Measurements from ENCODE around the gene GPR119. TPM values are rescaled to one million over a fixed set of nuclear protein-coding genes. Genes with fewer than 3 reads are reported as not detected.
A peak's percentile ranks its signal among the peaks of the same experiment; 100 is the strongest.

GPR119 gene
- total RNA-seq, 1 donor from 2014 or later: not detected

DNA sequence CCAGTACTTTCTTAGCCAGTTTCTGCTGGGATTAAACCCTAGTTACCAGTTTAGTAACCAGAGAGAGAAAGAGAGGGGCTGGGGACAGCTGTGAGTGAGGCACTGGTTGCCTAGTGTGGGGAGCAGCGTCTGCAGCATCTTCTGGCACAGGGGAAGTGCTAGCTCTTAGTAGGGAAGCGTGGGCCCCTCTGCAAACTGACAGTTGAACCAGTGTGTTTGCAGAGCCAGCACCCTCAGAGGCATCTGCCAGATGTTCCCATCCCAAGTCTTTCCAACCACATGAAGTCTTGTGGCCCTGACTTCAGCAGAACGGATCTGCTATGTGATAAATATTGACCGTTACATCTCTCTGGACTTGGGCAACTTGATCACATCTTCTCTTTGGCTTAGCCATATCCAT lies 31.3 kb upstream of the GPR119 start:
- Mint-ChIP-seq H3K4me3 (no peak overlapping the region), H3K36me3 (ENCODE audit: low read depth) (peaks cover 6% of the 10 kb centered on the region), H3K27me3 (ENCODE audit: low read depth) (no peaks in the 10 kb centered on the region), H3K9me3 (peaks cover 7% of the 10 kb centered on the region), H3K27ac (ENCODE audit: unreplicated experiment) (no peak overlapping the region), H3K4me1 (no peaks in the 10 kb centered on the region)
- DNase-seq (ENCODE audit: low read depth, low spot score): no peak
- TF ChIP-seq, protein P1, sequence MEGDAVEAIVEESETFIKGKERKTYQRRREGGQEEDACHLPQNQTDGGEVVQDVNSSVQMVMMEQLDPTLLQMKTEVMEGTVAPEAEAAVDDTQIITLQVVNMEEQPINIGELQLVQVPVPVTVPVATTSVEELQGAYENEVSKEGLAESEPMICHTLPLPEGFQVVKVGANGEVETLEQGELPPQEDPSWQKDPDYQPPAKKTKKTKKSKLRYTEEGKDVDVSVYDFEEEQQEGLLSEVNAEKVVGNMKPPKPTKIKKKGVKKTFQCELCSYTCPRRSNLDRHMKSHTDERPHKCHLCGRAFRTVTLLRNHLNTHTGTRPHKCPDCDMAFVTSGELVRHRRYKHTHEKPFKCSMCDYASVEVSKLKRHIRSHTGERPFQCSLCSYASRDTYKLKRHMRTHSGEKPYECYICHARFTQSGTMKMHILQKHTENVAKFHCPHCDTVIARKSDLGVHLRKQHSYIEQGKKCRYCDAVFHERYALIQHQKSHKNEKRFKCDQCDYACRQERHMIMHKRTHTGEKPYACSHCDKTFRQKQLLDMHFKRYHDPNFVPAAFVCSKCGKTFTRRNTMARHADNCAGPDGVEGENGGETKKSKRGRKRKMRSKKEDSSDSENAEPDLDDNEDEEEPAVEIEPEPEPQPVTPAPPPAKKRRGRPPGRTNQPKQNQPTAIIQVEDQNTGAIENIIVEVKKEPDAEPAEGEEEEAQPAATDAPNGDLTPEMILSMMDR (conservative IDR thresholded peaks at IDR 0.05): no peak

DNA sequence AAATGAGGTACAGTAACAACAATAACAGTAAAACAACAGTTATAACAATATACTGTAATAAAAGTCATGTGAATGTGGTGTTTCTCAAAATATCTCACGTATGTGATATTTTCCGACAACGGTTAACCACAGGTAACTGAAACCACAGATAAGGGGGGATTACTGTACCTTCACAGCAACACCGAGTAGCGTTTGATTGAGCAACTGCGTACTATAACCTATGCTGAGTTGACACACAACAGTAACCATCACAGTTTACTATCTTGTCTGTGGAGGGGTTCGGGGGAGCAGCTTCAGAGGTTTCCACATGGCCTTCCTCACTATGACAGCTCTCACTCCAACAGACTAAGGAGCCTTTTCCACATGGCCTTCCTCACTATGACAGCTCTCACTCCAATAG lies 29.7 kb upstream of the GPR119 start:
- no peak overlapping the region for H3K27ac Mint-ChIP-seq (ENCODE audit: unreplicated experiment)
- H3K4me1 Mint-ChIP-seq: no peaks in the 10 kb centered on the region
- H3K27me3 Mint-ChIP-seq (ENCODE audit: low read depth): no peaks in the 10 kb centered on the region
- H3K36me3 Mint-ChIP-seq (ENCODE audit: low read depth): peaks cover 11% of the 10 kb centered on the region
- no peak for DNase-seq (ENCODE audit: low read depth, low spot score)
- H3K4me3 Mint-ChIP-seq: no peak overlapping the region
- peaks cover 2% of the 10 kb centered on the region for H3K9me3 Mint-ChIP-seq
- TF ChIP-seq, protein P1 (conservative IDR thresholded peaks at IDR 0.05): no peak

DNA sequence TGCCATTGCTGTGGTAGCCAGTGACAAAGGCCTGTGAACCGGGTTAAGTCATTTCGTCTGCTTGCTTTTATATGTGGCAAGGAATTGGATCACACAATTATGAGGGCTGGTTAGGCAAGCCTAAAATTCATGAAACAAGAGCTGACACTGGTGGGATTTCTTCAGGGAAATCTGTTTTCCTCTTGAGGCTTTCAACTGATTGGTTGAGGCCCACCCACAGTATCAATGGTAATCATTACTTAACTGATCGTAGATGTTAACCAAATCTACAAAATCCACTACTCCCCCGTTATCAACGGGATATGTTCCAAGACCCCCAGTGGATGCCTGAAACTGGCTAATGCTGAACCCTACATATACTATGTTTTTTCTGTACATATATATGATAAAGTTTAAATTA lies 29.3 kb upstream of the GPR119 start:
- Mint-ChIP-seq H3K4me3 (no peak overlapping the region), H3K36me3 (ENCODE audit: low read depth) (peaks cover 11% of the 10 kb centered on the region), H3K27me3 (ENCODE audit: low read depth) (no peaks in the 10 kb centered on the region), H3K4me1 (no peaks in the 10 kb centered on the region), H3K9me3 (peaks cover 2% of the 10 kb centered on the region), H3K27ac (ENCODE audit: unreplicated experiment) (no peak overlapping the region)
- DNase-seq (ENCODE audit: low read depth, low spot score): no peak
- TF ChIP-seq, protein P1 (conservative IDR thresholded peaks at IDR 0.05): no peak

DNA sequence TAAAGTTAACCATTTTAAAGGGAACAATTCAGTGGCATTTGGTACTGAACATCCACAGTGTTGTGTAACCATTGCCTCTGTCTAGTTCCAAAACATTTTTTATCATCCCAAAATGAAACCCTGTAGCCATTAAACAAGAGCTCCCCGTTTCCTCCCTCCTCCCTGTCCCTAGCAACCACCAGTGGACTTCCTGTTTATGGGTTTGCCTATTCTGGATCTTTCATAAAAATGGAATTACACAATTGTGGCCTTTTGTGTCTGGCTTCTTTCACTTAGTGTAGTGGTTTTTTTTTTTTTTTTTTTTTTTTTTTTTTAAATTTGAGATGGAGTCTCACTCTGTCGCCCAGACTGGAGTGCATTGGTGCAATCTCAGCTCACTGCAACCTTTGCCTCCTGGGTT lies 27.9 kb upstream of the GPR119 start:
- peaks cover 2% of the 10 kb centered on the region for H3K9me3 Mint-ChIP-seq
- H3K27ac Mint-ChIP-seq (ENCODE audit: unreplicated experiment): no peak overlapping the region
- H3K27me3 Mint-ChIP-seq (ENCODE audit: low read depth): no peaks in the 10 kb centered on the region
- no peak for DNase-seq (ENCODE audit: low read depth, low spot score)
- peaks cover 11% of the 10 kb centered on the region for H3K36me3 Mint-ChIP-seq (ENCODE audit: low read depth)
- H3K4me1 Mint-ChIP-seq: no peaks in the 10 kb centered on the region
- H3K4me3 Mint-ChIP-seq: no peak overlapping the region
- TF ChIP-seq, protein P1 (conservative IDR thresholded peaks at IDR 0.05): no peak

DNA sequence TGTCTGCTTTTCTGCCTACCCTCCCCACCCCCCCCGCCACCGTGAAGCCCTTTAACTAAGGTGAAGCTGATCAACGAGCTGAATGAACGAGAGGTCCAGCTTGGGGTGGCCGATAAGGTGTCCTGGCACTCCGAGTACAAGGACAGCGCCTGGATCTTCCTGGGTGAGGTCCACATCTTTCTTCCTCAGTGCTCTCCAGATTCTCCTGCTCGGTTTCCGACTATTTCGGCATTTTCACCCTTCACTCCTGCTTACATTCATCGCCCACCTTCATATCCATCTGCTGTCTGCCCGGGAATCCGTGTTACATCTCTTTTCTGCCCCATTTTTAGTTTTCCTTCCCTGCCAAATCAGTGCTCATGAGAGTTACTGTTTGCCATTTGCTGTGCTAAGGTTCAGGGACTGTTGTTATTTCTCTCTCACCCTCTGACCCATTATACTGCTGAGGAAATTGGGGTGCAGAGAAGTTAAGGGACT lies 16.8 kb upstream of the GPR119 start:
- Mint-ChIP-seq H3K27ac (ENCODE audit: unreplicated experiment) (peak overlapping the region; percentile 96), H3K36me3 (ENCODE audit: low read depth) (no peaks in the 10 kb centered on the region), H3K4me1 (peaks cover 11% of the 10 kb centered on the region), H3K27me3 (ENCODE audit: low read depth) (peaks cover 16% of the 10 kb centered on the region), H3K9me3 (no peaks in the 10 kb centered on the region), H3K4me3 (peak overlapping the region; percentile 89)
- TF ChIP-seq, protein P1 (conservative IDR thresholded peaks at IDR 0.05): no peak
- no peak for DNase-seq (ENCODE audit: low read depth, low spot score)

Data from neural crest cell (in vitro differentiated cells).